RKO (cell line): ENCODE data around the gene SCN4A.

Experiments
- DNase-seq: peaks from one replicate; pipeline ENCODE4 v3.0.0-alpha.2; 2016; ENCODE audit warnings: low spot score

SCN4A gene

DNA sequence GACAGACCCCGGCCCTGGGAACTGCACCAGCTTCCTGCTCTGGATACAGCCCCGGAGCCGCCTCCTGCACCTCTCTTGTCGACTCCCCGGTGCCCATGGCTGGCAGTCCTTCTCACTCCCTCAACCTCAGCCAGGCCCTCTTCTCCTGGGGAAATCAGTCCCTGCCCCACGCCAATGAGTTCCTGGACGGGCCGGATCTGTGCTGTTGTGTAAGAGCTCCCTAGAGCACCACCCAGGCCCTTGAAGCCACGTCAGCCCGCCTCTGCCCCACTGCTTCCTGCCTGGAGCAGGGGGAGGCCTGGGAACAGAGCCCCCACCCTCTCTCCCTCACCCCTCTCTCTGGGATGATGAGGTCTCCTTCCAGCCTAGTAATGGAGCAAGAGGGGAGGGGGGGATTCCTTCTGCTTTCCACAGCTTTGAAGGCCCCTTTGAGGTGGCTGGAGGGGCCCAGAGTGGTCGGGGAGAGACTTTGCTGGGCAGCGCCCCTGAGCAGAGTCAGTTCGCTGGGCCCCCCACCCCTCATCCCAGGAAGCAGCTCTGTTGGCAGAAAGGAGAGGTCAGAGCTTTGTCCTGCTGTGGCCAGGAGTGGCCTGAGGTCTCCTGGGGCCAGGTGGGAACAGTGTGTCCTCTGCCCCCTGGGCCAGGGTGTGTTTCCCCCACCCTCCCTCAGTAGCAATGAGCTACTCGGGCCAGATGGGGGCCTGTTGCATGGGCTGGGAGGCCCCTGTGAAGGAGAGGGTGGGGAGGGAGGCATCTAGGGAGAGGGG, 29.2 kb upstream of the SCN4A start:
- no peak for DNase-seq

DNA sequence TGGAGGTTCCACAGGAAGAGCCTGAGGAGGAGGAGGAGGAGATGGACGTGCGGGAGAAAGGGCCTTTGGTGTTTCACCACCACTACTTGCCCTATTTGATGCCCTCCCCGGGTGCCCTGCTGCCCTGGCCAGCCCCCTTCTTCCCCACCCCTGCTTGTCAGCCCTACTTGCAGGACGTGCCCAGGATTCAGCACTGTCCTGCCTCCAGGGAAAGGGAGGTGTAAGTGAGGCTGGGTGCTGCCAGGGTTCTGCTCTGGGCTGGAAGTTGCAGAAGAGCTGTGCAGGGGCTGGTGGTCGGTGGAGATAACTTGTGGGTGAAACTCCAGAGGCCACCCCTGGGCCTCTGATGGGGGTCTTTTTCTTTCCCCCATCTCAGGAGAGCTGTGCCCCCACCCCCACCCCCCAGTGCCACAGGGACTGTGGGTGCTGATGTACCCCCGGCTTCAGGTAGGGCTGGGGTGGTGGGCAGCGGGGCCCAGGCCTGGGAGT, 28.4 kb upstream of the SCN4A start:
- no peak for DNase-seq

DNA sequence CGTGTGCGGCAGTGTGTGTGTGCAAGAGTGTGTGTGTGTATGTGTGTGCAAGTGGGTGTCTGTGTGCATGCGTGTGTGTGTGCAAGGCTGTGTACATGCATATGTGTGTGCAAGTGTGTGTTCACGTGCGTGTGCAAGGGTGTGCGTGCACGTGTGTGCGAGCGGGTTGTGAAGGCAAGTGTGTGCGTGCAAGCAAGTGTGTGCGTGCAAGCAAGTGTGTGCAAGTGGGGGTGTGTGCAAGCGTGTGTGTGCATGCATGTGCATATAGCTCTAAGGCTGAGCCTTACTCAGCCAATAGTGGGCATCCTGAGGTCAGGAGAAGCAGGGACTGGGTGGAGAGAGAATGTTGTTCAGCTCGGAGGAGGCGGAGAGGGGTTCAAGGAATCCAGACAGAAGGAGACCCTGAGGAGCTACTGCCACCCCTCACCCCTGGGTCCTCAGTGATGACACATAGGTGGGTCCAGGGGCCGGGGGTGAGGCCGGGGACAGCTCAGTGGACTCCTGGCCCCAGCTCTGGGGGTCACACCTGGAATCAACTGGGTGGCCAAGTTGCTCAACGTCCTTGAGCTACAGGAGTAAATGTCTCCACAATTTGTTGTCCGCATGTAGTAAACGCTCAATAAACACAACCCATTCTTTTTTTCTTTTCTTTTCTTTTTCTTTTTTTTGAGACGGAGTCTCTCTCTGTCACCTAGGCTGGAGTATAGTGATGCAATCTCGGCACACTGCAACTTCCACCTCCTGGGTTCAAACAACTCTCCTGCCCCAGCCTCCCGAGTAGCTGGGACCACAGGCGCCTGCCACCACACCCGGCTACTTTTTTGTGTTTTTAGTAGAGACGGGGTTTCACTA, 27.2 kb upstream of the SCN4A start:
- DNase-seq: no peak

DNA sequence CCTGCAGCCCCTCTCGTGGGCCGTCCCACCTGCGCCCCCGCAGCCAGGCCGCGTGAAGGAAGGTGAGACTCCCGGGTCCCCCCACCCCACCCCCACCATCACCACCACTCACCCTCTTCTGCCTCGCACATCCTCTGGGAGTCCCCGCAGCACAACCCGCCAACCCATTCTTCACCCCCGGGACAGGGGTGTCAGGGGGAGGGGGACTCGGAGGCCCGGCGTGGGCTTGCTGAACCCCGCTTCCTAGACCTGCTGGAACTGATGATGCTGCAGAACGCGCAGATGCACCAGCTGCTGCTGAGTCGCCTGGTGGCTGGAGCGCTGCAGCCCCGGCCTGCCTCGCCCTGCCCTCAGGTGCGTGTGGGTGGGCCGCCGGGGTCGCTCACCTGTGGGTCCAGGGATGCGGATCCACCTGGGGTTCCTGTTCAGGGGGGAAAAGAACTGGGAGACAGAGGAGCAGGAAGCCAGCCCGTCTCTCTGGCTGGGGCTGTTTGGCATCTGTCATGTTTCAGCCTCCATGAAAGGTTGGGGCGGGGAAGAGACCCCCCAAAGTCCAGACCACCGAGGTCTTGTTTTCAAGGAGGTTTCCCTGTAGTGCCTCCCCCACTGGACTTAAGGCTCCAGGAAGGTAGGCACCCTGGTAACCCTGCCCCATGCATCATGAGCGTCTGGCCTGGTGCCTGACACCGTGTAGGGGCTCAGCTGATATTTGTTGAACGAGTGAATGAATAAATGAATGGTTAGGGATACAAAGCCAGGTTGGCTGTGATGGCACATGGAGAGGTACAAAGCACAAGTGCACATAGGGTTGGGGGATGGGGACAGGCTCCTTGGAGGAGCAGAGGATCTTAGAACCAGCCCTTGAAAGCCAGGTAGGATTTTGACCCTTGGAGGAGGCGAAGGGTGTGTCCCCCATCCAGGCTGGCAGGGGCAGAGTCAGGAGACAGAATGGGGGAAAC, 26.3 kb upstream of the SCN4A start:
- no peak for DNase-seq

DNA sequence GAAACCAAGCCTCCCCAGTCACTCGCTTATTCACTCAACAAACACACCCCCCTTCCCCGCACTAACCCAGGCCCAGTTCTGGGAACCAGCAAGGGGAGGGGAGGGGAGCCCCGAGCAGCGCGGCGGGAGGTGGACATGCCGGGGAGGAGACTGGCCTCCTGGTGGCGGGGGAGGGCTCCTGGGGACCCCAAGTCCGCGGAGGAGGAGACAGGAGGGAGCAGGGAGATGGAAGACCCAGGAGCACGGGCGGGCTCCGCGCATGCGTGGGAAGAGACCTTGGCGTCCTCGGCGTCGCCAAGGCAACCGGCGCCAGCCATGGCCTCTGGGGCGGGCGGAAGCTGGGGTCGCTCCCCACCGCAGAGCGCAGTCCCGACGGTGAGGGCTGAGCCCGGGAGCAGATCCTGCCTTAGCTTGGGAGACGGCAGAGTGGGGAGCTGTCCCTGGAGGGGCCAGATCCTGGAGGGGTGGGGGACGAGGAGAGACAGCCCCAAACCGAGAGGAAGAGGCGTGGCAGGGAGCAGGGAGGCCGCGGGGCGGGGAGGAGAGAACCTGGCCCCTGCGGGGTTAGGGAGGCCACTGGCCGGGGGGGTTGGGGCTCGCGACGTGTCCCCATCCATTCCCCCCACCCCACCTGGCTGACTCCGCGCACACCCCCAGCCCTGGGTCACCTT, 25.5 kb upstream of the SCN4A start, which contains the start of gene PRR29:
Gene PRR29 (plus strand): TSS at position 302 of the 671 bp plus-strand sequence. CDS start 14 bp downstream, at position 316.
- DNase-seq: no peak

DNA sequence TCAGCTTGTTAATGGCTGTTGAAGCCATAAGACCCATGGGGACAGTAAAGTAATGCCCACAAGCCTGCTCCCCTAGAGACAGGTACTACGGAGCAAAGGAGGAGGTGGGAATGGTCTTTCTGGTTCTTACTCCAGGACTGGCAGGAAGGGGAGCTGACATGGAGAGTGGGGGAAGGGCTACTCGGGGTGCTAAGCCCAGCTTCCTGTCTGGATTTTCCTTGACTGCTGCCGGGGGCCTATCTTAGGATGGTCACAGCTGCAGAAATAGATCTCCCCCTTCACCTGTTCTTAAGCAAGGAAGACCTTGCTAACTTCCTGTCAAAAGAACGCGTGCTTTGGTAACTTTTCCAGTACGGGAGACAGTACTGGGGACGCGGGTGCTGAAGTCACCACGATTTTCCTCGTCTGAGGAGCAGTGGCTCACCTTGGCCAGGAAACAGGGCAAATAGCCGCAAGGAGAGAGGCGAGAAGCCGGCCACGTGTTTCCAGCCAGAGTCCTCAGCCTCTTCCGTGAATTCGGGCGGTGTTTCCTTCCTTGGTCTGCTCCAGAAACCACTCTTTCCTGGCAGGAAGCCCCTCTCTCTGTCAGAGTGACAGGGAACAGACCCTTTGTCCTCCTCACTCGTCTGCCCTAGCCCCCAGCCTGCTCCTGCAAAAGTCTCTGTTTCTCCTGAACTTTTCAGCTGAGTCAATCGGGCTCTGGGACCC, 24.8 kb upstream of the SCN4A start:
- no peak for DNase-seq

DNA sequence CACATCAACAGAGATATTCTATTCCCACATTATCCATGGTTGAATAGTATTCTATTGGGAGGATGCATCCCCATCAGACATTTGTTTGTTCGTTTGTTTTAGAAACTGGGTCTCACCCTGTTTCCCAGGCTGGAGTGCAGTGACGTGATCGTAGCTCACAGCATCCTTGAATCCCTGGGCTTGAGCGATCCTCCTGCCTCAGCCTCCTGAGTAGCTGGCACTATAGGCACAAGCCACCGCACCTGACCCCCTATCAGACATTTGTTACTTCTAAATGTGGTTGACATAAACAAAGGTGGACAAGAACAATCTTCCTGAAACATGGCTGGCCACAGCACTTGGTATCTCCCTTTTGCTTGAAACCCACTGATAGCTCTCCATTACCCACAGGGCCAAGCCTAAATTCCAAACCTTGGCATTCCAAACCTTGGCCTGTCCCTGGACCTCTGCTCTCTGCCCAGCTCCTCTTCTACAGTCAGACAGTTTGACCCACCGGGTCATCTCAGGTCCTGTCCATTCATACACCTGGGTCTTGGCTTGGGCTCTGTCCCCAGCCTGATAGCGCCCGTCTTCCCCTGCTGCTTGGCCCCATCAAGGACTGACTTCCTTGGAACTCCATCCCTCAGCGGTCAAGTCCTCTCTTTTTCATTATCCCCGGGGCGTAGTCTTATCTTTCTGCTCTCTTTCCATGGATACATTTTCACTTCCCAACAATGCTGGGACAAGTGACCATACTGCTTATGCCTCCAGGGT, 23.9 kb upstream of the SCN4A start:
- DNase-seq: no peak

DNA sequence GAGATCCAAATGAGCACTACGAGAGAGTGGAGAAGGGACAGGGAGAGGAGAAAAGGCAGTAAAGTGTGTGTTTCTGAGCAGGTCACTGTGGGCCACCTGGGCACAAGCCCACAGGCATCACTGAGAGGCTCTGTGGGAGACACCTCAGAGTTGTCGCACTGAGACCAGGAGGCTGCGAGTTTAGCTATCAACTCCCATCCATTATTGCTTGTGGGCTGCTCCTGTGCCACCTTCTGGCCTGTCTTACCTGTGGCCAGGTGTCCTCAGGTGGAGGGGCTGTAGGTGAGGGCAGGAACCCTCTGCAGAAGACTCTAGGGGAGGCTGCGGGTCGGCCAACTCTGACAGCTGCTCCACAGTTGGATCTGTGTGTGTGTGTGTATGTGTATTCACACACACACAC, 22.9 kb upstream of the SCN4A start:
- no peak for DNase-seq

DNA sequence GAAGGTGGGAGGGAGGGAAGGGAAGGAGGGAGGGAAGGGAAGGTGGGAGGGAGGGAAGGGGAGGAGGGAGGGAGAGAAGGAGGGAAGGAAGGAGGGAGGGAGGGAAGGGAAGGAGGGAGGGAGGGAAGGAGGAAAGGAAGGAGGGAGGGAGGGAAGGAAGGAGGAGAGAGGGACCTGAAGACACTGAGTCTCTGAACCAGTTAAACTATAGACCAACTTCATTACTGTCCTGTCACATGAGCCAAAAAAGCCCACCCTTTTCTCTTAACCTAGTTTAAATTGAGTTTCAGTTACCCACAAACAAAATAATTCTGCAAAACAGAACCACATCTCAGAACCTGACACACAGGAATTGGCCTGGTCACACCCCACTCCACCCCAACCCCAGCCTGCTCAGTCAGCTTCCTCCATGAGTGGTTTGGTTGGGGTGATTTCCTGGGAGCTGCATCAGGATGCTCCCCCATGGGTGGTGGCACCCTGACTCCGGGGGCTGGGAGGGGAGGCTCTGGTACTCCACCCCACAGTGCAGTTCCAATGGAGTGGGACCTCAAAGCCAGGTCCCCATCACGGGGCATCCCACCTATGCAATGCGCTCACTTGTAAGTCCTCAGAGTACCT, 20.8 kb upstream of the SCN4A start:
- no peak for DNase-seq

DNA sequence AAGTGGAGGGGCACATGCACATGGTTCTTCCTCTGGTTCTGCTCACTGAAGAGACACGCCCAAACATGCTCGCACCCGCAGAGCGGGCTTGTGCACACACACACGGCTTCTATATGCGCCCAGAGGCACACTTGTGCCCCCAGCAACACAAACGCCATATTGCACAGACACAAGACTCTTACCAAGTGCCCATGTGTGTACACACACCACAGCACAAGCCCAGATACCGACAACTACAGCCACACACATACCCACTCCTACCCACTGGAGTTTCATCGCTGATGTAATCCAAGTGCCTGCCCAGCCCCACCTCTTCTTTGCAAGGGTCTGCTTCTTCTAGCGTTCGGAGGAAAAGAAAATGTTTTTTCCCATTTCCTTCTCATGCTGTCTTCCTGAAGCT, 18.9 kb upstream of the SCN4A start:
- no peak for DNase-seq

DNA sequence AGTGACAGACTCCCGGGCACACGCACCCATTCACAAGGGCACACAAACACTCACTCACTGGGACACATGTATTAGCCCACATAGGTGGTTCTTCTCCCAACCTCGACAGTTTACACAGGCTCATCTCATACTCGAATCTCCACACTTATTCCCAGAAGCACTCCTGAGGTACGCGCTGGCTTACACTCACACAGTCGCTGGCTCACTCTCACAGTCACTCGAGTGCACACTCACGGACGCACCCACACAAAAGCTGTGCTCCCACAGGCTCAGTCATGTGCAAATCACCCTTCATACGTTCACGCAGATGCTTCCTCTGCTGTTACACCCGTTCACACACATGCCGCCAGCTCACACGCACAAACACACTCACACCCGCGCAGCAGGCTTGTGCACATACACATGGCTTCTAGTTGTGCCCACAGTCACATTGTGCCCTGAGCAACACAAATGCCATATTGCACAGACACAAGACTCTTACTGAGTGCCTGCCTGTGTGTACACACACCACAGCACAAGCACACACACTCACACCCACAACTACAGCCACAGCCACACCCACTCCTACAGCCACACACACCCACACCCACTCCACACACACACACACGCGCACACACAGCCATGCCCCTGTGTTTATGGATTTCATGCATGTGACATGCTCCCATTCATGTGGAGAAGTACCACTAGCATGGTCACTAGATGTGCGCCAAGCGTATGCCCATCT, 17.1 kb upstream of the SCN4A start:
- no peak for DNase-seq

DNA sequence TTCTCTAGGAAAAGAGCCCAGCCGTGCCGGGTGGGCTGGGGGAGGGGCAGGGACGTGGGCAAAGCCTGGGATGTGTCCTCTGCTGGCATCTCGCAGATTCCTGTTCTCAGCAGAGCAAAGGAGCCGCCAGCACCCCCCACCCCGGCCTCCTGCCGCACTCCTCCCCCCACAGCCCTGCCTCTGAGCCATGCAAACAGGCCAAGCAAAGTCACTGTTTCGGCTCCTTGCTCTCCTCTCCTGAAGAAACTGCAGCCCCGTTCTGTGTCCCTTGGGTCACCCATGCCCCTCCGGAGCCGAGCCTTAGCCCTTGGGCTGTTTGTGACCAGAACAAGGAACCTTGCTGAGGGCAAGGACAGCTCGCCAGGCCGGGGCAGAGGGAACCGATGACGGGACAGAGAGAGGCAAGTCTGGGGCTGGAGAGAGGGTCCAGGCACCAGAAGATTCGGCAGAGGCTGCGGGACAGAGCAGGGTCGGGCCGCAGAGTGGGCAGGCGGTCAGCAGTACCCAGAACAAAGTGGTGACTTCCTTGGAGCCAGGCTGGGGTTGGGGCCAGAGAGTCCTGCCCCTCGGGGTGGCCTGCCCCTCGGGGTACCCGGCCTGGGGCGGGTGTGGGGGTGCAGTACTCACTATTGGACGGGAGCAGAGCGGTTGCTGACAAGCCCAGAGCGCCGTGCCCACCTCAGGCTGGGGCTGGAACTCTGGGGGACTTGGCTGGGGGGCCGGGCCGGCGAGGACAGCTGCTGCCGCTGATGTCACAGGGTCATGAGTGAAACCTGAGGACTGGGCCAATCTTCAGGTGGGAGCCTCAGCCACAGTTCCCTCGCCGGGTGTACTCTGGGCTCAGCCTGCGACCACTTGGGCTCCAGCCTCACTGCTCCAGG, 16.3 kb upstream of the SCN4A start:
- no peak for DNase-seq

DNA sequence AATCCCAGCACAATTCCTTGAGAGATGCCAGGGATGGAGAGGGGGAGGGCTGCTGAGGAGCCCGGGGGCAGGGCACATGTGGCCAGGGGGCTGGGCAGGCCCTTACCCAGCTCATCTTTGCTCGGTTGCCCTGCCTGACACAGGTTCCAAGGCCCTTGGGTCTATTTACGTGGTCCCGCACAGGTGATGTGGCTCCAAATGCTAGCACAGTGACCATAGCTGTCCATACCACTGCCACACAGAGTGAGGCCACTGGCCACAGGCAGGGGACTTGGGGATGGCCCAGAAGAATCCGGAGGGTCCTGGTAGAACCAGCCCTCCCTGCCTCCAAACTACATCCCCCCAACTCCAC, 15.4 kb upstream of the SCN4A start:
- no peak for DNase-seq

DNA sequence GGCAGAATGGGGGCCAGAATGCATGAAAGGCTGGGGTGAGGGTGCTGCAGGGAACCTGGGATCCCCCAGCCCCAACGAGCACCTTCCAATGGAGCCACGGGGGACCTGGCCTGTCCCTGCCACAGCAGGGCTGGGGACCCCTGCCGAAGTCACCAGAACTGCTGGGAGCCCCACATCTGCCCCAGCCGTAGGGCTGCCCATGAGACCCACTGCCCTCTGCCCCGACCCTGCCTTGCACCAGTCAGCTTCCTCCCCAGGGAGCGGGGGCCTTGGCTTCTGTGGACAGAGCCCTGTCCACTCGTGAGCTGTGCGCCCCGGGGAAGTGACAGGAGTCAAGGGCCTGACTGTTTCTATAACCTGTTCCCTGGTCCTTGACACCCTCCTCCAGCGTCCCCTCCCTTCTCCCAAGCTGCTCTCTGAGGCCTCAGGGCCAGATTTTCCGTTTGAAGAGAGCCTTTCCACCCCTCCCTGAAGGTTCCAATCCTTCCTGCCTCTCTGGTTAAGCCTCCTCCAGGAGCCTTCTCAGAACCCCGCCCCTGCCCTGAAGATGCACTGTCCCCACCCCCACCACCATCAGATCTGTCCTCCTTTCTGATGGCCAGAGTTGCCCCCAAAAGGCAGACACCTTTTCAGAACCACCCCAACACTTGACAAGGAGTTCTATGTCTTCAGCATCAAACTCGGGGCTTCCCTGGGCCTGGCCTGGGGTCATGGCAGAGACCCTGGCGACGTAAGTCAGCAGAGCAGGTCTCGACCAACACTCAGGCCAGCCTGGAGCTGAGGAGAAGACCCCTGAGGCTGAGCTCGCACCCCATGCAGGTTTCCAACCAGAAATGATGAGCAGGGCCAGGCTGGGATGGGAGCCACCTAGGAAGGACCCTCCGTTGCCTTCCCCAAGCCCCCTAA, 14.8 kb upstream of the SCN4A start:
- DNase-seq: no peak

DNA sequence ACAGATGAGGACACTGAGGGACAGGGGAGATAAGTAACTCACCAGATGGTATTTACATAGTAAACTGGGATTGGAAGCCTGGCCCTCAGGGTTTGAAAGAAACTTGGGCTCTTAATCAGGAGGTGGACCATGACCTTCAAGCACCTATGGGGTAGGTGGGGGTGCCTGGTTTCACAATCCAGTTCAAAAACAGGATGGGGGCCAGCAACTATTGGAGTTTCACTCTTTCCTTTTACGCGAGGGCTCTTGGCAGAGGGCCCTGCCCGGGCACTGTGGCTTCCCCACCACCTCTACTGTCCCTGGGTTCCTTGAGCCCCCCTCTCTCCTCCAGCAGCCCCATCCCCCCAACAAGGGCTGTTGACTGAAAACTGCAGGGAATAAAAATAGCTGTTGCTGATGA, 14.1 kb upstream of the SCN4A start:
- no peak for DNase-seq

DNA sequence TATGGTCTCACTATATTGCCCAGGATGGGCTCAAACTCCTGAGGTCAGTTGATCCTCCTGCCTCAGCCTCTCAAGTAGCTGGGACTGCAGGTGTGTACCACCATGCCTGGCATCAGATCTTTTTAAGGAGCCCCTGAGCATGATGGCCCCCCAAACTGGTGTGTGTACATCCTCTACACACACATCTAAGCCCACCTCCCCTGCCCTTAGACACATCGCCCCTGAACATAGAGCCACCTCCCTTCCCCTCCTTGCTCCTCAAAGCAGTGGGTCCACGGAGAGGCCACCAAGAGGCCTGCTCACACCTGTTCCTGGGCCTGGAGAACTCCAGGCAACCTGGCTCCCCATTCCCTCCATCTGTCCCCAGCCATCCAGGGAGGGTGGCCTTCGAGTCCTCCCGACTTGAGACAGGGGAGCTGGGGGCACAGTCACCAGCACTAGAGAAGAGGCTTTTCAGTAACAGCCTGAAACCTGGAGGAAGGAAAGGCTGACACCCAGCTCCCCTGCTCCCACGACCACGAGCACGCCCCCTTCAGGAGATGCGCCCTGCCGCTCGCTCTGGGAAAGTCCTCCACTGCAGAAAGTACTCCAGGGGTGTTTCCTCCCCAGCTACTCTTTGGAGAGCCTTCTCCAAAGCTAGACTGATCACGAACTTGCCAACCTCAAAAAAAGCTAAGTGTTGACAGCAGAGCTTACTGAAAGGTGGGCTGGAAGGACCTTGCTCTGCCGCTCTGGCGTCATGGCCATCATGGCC, 12.8 kb upstream of the SCN4A start:
- DNase-seq: no peak
